Measurements from ENCODE around the gene BCAP31.
"Not testable (repeated sequence)": the region's sequence is repeated elsewhere in the genome, so short reads cannot be mapped to it uniquely, and the experiment has no call there.

Gene BCAP31

DNA sequence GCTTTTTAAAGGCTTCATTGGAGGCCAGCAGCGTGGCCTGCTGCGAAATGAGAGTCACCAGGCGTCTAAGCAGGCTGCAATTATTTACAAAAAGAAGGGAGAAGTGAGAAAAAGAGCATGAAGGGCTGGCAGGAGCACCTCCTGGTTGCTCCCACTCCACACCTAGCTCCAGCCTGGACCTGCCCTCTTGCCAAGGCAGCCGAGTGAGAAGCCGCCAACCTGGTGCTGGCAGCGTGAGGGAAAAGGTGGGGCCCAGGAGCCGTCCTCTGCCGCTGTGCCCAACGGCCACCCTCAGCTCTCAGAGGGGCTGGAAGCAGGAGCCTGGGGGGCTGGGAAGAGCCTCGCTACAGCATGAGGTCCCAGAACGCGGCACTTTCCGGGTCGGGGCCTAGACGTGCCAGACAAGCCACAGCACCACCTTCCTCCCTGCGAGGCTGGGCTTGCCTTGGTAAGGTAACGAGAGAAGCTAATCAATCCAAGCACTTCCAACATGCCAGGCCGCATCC lies 20.1 kb downstream of the BCAP31 start:
- no peaks in the 10 kb centered on the region for H3K9me3 ChIP-seq
- H3K4me3 ChIP-seq, result no peak overlapping the region
- H3K4me2 ChIP-seq, result no peak overlapping the region
- no peak overlapping the region for H3K27ac ChIP-seq
- no peak for TF ChIP-seq Cebpa-rat (IDR thresholded peaks at IDR 0.05)
- peaks cover 25% of the 10 kb centered on the region for H3K4me1 ChIP-seq
- H3K9ac ChIP-seq, result no peak overlapping the region
- H4K20me1 ChIP-seq, result peaks cover 100% of the 10 kb centered on the region
- peaks cover 98% of the 10 kb centered on the region for H3K27me3 ChIP-seq
- H3K36me3 ChIP-seq, result peaks cover 79% of the 10 kb centered on the region

DNA sequence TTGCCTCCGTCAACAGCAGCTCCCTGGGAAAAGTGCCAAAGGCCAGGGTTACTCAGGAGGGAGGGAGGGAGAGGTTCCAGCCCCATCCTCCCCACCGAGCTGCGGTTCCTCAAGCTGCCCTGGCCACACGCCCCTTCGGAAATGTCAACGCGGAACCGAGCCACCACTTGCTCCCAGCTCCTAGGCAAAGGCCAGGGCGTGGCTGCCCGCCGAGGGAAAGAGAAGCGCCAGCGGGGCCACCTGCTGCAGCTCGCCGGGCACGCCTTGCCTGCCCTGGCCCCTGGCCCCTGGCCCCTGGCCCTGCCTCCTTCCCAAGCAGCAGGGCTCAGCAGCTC lies 21.2 kb downstream of the BCAP31 start:
- Histone ChIP-seq H3K4me3 (no peak overlapping the region), H3K4me2 (no peak overlapping the region), H3K9ac (no peak overlapping the region), H3K36me3 (peaks cover 89% of the 10 kb centered on the region), H3K4me1 (peaks cover 19% of the 10 kb centered on the region), H3K27ac (no peak overlapping the region), H3K9me3 (no peaks in the 10 kb centered on the region), H3K27me3 (peaks cover 98% of the 10 kb centered on the region), H4K20me1 (peaks cover 100% of the 10 kb centered on the region)
- no peak for TF ChIP-seq Cebpa-rat (IDR thresholded peaks at IDR 0.05)

DNA sequence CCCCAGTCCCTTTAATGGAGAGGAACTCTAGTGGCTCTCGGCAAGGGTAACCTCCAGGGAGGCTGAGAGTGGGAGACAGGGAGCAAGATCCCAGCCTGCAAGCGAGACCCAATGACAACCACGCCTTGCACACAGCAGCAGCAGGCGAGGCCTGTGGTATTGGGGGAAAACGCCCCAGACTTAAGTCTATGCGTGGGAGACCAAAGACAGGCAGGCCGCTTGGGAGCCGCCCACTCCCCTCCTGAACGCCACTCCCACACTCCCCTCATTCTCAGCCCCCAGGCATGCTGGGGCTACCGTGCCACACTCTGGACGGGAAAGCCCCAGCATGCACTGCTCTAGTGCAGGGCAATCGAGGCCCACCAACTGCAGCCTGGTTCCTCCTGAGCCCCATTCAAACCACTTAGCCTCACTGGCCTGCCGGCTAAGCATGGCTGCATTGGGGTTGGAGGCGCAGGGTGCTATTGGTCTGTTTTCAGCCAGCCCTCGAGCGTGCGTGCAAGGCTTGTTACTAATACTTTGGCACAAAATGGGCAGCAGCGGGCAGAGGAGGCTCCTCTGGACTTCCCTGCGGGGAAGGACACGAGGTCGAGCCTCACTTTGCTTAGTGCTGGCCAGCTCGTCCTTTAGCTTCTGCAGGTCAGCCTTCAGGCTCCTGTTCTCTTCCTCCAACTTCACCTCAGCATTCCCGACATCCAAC lies 21.7 kb downstream of the BCAP31 start:
- Histone ChIP-seq H3K4me2 (no peak overlapping the region), H3K9me3 (no peaks in the 10 kb centered on the region), H3K9ac (no peak overlapping the region), H3K36me3 (peaks cover 88% of the 10 kb centered on the region), H4K20me1 (peaks cover 100% of the 10 kb centered on the region), H3K4me3 (no peak overlapping the region), H3K27me3 (peaks cover 96% of the 10 kb centered on the region), H3K4me1 (peaks cover 19% of the 10 kb centered on the region), H3K27ac (no peak overlapping the region)
- no peak for TF ChIP-seq Cebpa-rat (IDR thresholded peaks at IDR 0.05)

DNA sequence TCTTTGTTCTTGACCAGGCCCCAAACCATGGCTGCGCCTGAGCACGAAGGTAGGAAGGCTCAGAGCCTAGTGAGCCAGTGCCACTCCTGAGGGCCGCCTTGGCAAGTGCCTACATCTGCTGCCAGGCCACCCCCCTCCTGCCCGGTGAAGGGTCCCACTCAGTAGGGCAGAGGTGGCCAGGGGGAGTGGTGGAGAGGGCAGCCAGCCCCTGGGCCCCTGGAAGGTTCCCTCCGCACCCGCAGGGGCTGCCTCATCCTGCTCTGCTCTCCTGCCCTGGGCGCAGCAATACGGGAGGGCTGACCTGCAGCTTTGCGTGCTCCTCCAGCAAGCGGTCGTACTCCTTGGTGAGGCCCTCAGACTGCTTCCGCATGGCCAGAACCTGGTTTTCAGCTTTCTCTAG lies 22.5 kb downstream of the BCAP31 start:
- peaks cover 94% of the 10 kb centered on the region for H3K27me3 ChIP-seq
- peaks cover 100% of the 10 kb centered on the region for H4K20me1 ChIP-seq
- H3K36me3 ChIP-seq, result peaks cover 89% of the 10 kb centered on the region
- peaks cover 19% of the 10 kb centered on the region for H3K4me1 ChIP-seq
- H3K27ac ChIP-seq, result no peak overlapping the region
- no peaks in the 10 kb centered on the region for H3K9me3 ChIP-seq
- no peak for TF ChIP-seq Cebpa-rat (IDR thresholded peaks at IDR 0.05)
- no peak overlapping the region for H3K9ac ChIP-seq
- no peak overlapping the region for H3K4me2 ChIP-seq
- no peak overlapping the region for H3K4me3 ChIP-seq

DNA sequence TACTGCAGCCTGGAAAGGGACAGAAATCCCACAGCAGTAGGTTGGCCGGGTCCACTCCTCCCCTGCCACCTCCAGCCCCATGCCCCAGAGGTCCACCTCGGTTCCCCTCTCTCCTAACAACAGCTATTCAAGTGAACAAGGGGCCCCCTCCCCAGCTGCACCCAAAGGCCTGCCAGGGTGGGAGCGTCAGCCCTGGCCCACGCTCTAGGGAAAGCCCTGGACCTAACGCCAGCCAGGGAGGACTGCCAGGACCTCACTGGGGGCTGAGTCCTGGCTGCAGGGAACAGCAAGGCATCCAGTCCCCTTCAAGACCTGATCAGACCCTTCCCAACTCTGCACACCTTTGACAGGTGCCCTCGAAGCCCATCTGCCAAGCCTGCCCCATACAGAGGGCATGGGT lies 23.2 kb downstream of the BCAP31 start:
- H3K27ac ChIP-seq, result peak overlapping the region; percentile 46
- H3K4me3 ChIP-seq, result no peak overlapping the region
- peaks cover 94% of the 10 kb centered on the region for H3K27me3 ChIP-seq
- H3K36me3 ChIP-seq, result peaks cover 92% of the 10 kb centered on the region
- no peaks in the 10 kb centered on the region for H3K9me3 ChIP-seq
- peak overlapping the region; percentile 55 for H3K4me2 ChIP-seq
- peaks cover 19% of the 10 kb centered on the region for H3K4me1 ChIP-seq
- H4K20me1 ChIP-seq, result peaks cover 100% of the 10 kb centered on the region
- no peak for TF ChIP-seq Cebpa-rat (IDR thresholded peaks at IDR 0.05)
- H3K9ac ChIP-seq, result no peak overlapping the region

DNA sequence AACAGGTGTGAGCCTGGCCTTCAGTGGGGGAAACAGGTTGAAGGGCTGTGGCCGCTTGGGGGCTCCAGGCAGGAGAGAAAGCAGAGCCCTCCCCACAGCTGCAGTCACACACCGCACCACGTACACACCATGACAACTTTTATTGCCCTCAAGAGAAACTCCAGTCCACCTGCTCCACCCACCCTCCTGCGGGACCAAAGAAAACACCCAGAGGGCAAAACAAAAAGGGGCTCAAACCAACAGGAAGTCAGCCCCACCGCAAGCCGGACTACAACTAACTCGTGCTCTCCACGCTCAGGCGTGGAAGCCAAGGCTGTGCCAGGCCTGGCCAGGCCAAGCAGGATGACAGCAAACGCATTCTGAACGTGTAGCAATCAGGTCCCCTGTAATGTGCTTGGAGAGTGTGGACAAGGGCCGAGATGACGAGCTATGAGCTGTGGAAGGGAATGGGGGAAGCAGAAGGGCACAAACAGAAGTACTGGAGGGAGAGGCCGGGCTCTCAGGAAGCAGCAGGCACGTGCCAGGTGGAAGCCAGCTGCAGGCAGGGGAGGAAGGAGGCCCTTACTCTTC lies 23.7 kb downstream of the BCAP31 start:
- no peak for TF ChIP-seq Cebpa-rat (IDR thresholded peaks at IDR 0.05)
- H3K4me1 ChIP-seq, result peaks cover 19% of the 10 kb centered on the region
- H3K27me3 ChIP-seq, result peaks cover 91% of the 10 kb centered on the region
- peak overlapping the region; percentile 46 for H3K27ac ChIP-seq
- peaks cover 90% of the 10 kb centered on the region for H3K36me3 ChIP-seq
- peak overlapping the region; percentile 55 for H3K4me2 ChIP-seq
- H3K4me3 ChIP-seq, result no peak overlapping the region
- no peaks in the 10 kb centered on the region for H3K9me3 ChIP-seq
- no peak overlapping the region for H3K9ac ChIP-seq
- H4K20me1 ChIP-seq, result peaks cover 100% of the 10 kb centered on the region

DNA sequence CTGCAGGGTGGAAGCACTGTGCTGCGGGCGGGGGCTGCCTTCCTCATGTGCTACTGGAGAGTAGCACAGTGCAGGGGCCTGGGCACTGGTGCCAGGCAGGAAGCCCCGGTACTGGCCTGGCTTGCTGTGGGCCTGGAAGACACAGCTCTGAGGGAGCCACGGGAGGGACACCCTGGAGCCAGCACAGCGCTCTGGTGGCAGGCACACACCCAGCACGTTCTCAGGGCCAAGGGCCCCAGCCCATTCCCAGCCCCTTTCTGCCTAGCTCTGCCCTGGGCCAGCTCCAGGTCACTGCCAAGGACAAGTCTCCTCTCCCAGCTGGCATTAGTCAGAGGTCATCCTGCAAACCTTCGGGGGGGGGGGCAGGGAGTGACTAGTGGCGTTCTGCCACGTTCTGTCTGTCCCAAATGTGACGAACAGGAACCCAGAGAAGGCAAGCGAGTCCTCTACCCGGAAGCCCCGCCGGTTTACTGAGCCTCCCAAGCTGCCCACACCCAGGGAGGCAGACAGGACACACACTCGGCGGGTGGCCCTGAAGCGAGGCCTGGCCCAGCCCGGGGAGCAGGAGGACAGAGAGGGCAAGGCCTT lies 24.3 kb downstream of the BCAP31 start:
- H3K4me2 ChIP-seq, result peak overlapping the region; percentile 55; the same call in 1 of the 2 replicates
- H3K9me3 ChIP-seq, H3K4me3 ChIP-seq, H3K9ac ChIP-seq, H3K27ac ChIP-seq: not testable (repeated sequence)
- H3K4me1 ChIP-seq, result peaks cover 19% of the 10 kb centered on the region
- H3K36me3 ChIP-seq, result peaks cover 86% of the 10 kb centered on the region
- H3K27me3 ChIP-seq, result peaks cover 85% of the 10 kb centered on the region
- peaks cover 94% of the 10 kb centered on the region for H4K20me1 ChIP-seq

DNA sequence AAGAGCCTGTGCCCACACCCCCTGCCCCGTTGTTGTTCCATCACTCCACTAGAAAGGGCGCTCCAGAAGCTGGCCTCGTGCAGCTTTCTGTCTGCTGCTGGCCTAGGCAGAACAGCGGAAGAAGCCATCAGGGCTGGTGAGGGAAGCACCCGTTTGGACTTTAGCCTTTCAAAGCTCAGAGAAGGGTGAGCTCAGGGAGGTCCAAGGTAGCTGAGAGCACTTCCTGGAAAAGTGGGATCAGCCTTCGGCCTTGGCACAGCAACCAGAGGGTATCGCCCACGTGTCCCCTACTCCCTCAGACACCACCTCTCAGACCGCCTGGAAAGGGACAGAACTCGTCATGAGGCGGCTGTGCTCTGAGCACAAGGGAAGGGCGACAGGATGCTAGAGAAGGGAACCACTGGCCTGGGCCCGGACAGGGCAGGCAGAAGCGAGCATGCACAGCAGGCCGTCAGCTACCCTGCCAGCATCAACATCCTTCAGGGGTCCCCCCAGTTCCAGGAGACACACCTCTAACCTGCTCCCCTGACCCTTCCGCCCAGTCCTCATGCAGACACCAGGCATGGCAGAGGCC lies 24.9 kb downstream of the BCAP31 start:
- not testable (repeated sequence) for H3K4me3 ChIP-seq, H3K9me3 ChIP-seq, H3K27ac ChIP-seq, H3K4me2 ChIP-seq, H3K9ac ChIP-seq
- Histone ChIP-seq H3K36me3 (peaks cover 81% of the 10 kb centered on the region), H3K4me1 (peaks cover 19% of the 10 kb centered on the region), H3K27me3 (peaks cover 81% of the 10 kb centered on the region), H4K20me1 (peaks cover 89% of the 10 kb centered on the region)

DNA sequence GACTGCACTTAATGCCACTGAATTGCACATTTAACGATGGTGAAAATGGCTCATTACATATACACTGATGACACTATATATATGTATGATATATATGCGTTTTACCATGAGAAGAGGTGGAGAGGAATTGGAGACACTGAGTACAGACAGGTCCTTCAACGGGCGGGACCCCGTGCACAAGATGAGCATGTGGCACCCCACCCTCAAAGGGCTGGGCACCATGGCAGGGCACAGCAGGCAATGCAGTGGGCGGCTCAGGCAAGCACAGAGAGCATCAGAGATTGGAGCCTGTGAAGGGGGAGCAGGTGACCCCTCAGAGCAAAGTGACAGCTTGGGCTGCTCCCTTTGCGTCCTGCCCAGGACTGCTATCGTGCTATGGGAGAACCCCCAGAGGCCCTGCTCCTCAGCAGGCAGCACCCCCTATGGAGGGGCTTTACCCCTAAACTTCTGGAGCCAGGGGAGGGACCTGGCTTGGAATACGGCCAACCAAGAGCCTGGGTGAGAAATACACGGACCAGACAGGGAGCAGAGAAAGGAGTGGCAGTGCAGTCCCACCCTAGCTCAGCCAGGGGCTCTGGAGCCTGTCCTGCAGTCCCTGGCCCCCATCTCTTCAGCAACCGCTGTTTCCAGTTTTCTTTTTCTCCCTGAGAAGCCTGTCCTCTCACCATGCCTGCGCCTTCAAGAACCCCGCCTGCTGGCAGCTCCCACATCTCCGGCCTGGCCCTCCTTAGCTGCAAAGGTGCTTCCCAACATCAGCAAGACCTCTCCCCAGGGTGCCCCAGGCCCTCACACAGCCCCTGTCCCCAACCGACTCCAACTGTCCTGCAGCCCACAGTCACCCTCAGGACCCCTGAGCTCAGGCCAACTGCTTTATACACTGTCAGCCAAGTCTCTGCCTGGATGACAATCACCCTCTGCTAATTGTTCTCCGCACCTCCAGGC lies 26.0 kb downstream of the BCAP31 start:
- peaks cover 83% of the 10 kb centered on the region for H4K20me1 ChIP-seq
- no peaks in the 10 kb centered on the region for H3K9me3 ChIP-seq
- TF ChIP-seq Cebpa-rat (IDR thresholded peaks at IDR 0.05), result no peak
- H3K4me3 ChIP-seq, result no peak overlapping the region
- H3K4me1 ChIP-seq, result peaks cover 23% of the 10 kb centered on the region
- H3K36me3 ChIP-seq, result peaks cover 70% of the 10 kb centered on the region
- peaks cover 70% of the 10 kb centered on the region for H3K27me3 ChIP-seq
- no peak overlapping the region for H3K9ac ChIP-seq
- H3K4me2 ChIP-seq, result no peak overlapping the region
- no peak overlapping the region for H3K27ac ChIP-seq

DNA sequence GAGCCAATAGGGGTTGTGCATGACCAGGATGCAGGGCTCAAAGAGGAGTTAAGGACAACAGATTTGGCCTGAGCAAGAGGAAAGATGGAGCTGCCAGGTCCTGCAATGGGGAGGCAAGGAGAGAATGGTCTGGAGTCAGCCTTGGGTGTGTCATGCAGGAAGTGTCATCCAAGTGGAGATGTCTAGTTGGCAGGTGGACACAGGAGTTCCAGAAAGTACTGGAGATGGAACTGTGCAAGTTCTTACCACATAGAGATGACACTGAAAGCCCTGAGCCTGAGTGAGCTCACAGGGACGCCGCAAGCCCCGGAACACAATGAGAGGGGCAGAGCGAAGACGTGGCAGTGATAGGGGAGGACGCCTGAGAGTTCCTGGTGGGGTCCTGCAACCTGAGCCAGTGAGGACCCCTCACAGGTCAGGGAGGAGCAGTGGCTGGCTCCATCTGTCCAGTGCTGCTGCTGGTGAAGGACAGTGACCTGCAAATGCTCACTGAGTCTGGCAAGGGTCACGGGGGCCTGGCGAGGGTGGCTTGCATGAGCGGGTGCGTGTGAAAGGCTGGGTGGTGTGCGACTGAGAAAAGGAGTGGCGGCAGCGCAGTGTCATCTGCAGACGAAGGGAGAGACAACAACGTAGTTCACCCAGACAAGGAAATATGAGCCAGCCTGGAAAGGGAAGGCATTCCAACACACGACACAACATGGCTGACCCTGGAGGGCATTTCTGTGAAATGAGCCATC lies 27.0 kb downstream of the BCAP31 start:
- H4K20me1 ChIP-seq, result peaks cover 83% of the 10 kb centered on the region
- not testable (repeated sequence) for H3K9me3 ChIP-seq, H3K27ac ChIP-seq, H3K9ac ChIP-seq, H3K4me3 ChIP-seq, H3K4me2 ChIP-seq
- H3K27me3 ChIP-seq, result peaks cover 59% of the 10 kb centered on the region
- peaks cover 59% of the 10 kb centered on the region for H3K36me3 ChIP-seq
- H3K4me1 ChIP-seq, result peaks cover 34% of the 10 kb centered on the region

DNA sequence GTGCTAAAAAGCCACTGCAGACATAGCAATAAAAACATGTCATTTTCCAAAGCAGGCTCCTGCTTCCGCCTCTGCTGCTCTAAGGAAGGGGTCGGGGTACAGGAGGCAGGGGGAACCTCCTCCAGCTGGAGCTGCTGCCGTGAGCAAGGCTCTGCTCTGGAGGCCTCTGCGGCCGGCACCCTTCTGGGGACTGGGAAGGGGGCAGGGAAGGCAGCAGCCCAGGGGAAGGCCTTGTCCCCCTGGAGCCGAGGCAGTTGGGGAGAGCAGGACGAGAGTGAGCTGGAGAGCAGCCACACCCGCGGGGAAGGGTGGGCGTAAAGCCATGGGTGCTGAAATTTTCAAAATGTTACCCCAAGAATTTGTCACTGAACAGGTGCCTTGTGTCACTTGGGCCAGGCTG lies 27.6 kb downstream of the BCAP31 start:
- Histone ChIP-seq H3K36me3 (peaks cover 54% of the 10 kb centered on the region), H3K4me1 (peaks cover 37% of the 10 kb centered on the region), H4K20me1 (peaks cover 83% of the 10 kb centered on the region), H3K27me3 (peaks cover 53% of the 10 kb centered on the region)
- H3K9me3 ChIP-seq, H3K9ac ChIP-seq, H3K4me2 ChIP-seq, H3K4me3 ChIP-seq, H3K27ac ChIP-seq: not testable (repeated sequence)
